ENCODE results near the gene CHPT1. TPM values are rescaled to one million over a fixed set of nuclear protein-coding genes. Genes with fewer than 3 reads are reported as not detected.

Gene CHPT1
- polyA plus RNA-seq, 1 of the 3 experiments (the other 2 are of a cell fraction): 12.0 TPM

DNA sequence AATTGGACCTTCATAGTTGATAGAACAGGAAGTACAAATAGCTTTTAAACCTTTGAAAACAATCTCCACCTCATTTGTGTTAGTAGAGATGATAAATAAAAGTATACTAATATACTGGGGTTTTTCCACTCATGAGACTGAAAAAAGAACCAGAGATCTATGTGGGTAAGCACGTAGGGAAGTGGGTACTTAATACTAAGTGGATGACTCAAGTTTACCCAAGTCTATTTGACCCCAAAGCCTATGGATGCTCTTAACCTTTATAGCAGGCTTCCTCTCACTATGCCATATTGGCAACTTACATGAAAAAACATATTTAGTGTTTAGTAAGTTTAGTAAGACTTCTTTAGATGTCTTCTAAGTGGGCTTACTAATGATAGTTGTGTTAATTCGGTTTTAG is 49.2 kb upstream of the CHPT1 start:
- Histone ChIP-seq H3K79me2 (ENCODE audit: insufficient read depth) (no peaks in the 10 kb centered on the region), H3K9ac (no peak overlapping the region), H3F3A (replicated peaks; ENCODE audit: insufficient read depth) (no peaks in the 10 kb centered on the region), H3K4me1 (ENCODE audit: control insufficient read depth in 1 of 2, insufficient read depth in 2 of 2, low read depth in 1 of 2, low read length in 1 of 2) (no peaks in the 10 kb centered on the region), H3K36me3 (replicated peaks in 1 of 2; ENCODE audit: control insufficient read depth in 1 of 2, insufficient read depth in 2 of 2, low read length in 1 of 2) (no peaks in the 10 kb centered on the region), H3K4me3 (ENCODE audit: low read depth in 2 of 2, low read length in 1 of 2) (no peak overlapping the region), H3K9me3 (no peaks in the 10 kb centered on the region), H3K4me2 (no peak overlapping the region), H3K27ac (ENCODE audit: low read depth in 2 of 2, low read length in 1 of 2) (no peak overlapping the region), H4K20me1 (ENCODE audit: insufficient read depth) (no peaks in the 10 kb centered on the region), H3K27me3 (ENCODE audit: insufficient read depth) (peaks cover 5% of the 10 kb centered on the region; the same call in 1 of the 2 replicates), H3K9me2 (no peaks in the 10 kb centered on the region), H2AFZ (ENCODE audit: low read depth) (no peak overlapping the region)
- CTCF ChIA-PET: no interaction called here
- 0% methylated on average over 2 of the region's 2 CpGs for WGBS (ENCODE audit: low lambda C conversion rate)
- DNase-seq: no peak
- no peak for TF ChIP-seq GABPA (IDR thresholded peaks at IDR 0.05; ENCODE audit: low read depth)
- POLR2A ChIA-PET: no interaction called here

DNA sequence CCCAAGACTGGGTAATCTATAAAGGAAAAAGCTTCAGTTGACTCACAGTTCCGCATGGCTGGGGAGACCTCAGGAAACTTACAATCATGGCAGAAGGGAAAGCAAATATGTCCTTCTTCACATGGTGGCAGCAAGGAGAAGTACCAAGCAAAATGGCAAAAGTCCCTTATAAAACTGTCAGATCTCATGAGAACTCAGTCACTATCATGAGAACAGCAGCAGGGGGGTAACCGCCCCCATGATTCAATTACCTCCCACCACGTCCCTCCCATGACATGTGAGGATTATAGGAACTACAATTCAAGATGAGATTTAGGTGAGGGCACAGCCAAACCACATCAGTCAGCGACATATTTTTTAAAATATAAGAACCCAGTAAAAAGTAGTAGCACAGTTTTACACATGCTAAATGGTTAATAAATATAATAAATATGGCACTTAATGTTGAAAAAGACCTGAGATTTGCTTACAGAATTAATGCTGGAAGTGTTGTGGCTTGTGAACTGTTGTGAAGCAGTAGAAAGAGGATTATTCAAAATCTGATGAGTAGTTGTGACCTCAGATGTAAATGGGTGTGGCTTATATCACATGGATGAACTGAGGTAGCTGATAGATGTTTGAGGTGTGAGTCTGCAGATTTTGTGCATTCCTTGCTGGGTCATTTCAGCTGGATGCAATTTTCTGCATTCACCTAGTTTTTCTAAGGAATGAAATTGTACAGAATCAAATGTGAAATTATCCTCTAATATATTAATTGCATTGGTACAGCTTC is 46.9 kb upstream of the CHPT1 start:
- TF ChIP-seq, protein P1, sequence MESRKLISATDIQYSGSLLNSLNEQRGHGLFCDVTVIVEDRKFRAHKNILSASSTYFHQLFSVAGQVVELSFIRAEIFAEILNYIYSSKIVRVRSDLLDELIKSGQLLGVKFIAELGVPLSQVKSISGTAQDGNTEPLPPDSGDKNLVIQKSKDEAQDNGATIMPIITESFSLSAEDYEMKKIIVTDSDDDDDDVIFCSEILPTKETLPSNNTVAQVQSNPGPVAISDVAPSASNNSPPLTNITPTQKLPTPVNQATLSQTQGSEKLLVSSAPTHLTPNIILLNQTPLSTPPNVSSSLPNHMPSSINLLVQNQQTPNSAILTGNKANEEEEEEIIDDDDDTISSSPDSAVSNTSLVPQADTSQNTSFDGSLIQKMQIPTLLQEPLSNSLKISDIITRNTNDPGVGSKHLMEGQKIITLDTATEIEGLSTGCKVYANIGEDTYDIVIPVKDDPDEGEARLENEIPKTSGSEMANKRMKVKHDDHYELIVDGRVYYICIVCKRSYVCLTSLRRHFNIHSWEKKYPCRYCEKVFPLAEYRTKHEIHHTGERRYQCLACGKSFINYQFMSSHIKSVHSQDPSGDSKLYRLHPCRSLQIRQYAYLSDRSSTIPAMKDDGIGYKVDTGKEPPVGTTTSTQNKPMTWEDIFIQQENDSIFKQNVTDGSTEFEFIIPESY (IDR thresholded peaks at IDR 0.05; ENCODE audit: borderline replicate concordance, low read depth): no peak
- POLR2A ChIA-PET: no interaction called here
- Histone ChIP-seq H3K27ac (ENCODE audit: low read depth in 2 of 2, low read length in 1 of 2) (no peak overlapping the region), H3F3A (replicated peaks; ENCODE audit: insufficient read depth) (no peaks in the 10 kb centered on the region), H3K9me3 (no peaks in the 10 kb centered on the region), H3K36me3 (replicated peaks in 1 of 2; ENCODE audit: control insufficient read depth in 1 of 2, insufficient read depth in 2 of 2, low read length in 1 of 2) (no peaks in the 10 kb centered on the region), H3K9me2 (no peaks in the 10 kb centered on the region), H3K4me3 (ENCODE audit: low read depth in 2 of 2, low read length in 1 of 2) (no peak overlapping the region), H2AFZ (ENCODE audit: low read depth) (no peak overlapping the region), H3K27me3 (ENCODE audit: insufficient read depth) (peaks cover 12% of the 10 kb centered on the region; the same call in 1 of the 2 replicates), H4K20me1 (ENCODE audit: insufficient read depth) (no peaks in the 10 kb centered on the region), H3K4me1 (ENCODE audit: control insufficient read depth in 1 of 2, insufficient read depth in 2 of 2, low read depth in 1 of 2, low read length in 1 of 2) (no peaks in the 10 kb centered on the region), H3K9ac (no peak overlapping the region), H3K4me2 (no peak overlapping the region), H3K79me2 (ENCODE audit: insufficient read depth) (no peaks in the 10 kb centered on the region)
- WGBS (ENCODE audit: low lambda C conversion rate): 20% methylated on average over 4 of the region's 4 CpGs
- CTCF ChIA-PET: no interaction called here
- DNase-seq: no peak

DNA sequence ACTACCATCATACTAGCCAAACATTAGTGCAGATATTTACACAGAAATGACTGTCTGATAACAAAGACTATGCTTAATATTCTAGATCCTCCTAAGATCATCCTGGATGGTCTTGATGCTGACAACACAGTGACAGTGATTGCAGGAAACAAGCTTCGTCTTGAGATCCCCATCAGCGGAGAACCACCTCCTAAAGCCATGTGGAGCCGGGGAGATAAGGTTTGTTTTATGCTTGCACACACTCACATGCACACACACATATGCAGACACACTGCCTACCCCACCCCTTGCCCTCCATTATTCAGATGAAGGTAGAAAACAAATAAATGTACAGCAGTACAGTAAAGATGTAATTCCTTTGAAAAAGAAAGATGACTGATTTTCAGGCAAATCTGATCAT is 44.4 kb upstream of the CHPT1 start:
- Histone ChIP-seq H2AFZ (ENCODE audit: low read depth) (no peak overlapping the region), H3K4me3 (ENCODE audit: low read depth in 2 of 2, low read length in 1 of 2) (no peak overlapping the region), H3K79me2 (ENCODE audit: insufficient read depth) (no peaks in the 10 kb centered on the region), H3K27ac (ENCODE audit: low read depth in 2 of 2, low read length in 1 of 2) (no peak overlapping the region), H3K36me3 (replicated peaks in 1 of 2; ENCODE audit: control insufficient read depth in 1 of 2, insufficient read depth in 2 of 2, low read length in 1 of 2) (no peaks in the 10 kb centered on the region), H4K20me1 (ENCODE audit: insufficient read depth) (no peaks in the 10 kb centered on the region), H3K27me3 (ENCODE audit: insufficient read depth) (peaks cover 12% of the 10 kb centered on the region; the same call in 1 of the 2 replicates), H3K9ac (no peak overlapping the region), H3K9me2 (no peaks in the 10 kb centered on the region), H3K4me2 (no peak overlapping the region), H3K9me3 (no peaks in the 10 kb centered on the region), H3F3A (replicated peaks; ENCODE audit: insufficient read depth) (no peaks in the 10 kb centered on the region), H3K4me1 (ENCODE audit: control insufficient read depth in 1 of 2, insufficient read depth in 2 of 2, low read depth in 1 of 2, low read length in 1 of 2) (no peaks in the 10 kb centered on the region)
- TF ChIP-seq TAF1 (IDR thresholded peaks at IDR 0.05; ENCODE audit: borderline replicate concordance, low read depth, low read length) (no peak), SMC3 (IDR thresholded peaks at IDR 0.05; ENCODE audit: low read depth, low read length) (no peak), RAD21 (IDR thresholded peaks at IDR 0.05; ENCODE audit: low read length) (no peak), CHD2 (IDR thresholded peaks at IDR 0.05; ENCODE audit: low read length, partially characterized antibody) (no peak)
- TF ChIP-seq, protein P2, sequence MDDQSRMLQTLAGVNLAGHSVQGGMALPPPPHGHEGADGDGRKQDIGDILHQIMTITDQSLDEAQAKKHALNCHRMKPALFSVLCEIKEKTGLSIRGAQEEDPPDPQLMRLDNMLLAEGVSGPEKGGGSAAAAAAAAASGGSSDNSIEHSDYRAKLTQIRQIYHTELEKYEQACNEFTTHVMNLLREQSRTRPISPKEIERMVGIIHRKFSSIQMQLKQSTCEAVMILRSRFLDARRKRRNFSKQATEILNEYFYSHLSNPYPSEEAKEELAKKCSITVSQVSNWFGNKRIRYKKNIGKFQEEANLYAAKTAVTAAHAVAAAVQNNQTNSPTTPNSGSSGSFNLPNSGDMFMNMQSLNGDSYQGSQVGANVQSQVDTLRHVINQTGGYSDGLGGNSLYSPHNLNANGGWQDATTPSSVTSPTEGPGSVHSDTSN (IDR thresholded peaks at IDR 0.05): no peak
- TF ChIP-seq, protein P3, sequence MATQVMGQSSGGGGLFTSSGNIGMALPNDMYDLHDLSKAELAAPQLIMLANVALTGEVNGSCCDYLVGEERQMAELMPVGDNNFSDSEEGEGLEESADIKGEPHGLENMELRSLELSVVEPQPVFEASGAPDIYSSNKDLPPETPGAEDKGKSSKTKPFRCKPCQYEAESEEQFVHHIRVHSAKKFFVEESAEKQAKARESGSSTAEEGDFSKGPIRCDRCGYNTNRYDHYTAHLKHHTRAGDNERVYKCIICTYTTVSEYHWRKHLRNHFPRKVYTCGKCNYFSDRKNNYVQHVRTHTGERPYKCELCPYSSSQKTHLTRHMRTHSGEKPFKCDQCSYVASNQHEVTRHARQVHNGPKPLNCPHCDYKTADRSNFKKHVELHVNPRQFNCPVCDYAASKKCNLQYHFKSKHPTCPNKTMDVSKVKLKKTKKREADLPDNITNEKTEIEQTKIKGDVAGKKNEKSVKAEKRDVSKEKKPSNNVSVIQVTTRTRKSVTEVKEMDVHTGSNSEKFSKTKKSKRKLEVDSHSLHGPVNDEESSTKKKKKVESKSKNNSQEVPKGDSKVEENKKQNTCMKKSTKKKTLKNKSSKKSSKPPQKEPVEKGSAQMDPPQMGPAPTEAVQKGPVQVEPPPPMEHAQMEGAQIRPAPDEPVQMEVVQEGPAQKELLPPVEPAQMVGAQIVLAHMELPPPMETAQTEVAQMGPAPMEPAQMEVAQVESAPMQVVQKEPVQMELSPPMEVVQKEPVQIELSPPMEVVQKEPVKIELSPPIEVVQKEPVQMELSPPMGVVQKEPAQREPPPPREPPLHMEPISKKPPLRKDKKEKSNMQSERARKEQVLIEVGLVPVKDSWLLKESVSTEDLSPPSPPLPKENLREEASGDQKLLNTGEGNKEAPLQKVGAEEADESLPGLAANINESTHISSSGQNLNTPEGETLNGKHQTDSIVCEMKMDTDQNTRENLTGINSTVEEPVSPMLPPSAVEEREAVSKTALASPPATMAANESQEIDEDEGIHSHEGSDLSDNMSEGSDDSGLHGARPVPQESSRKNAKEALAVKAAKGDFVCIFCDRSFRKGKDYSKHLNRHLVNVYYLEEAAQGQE (IDR thresholded peaks at IDR 0.05; ENCODE audit: low read depth, low read length): no peak
- CTCF ChIA-PET: no interaction called here
- POLR2A ChIA-PET: no interaction called here
- no peak for DNase-seq
- WGBS (ENCODE audit: low lambda C conversion rate): 0% methylated on average over 3 of the region's 3 CpGs

All from SK-N-SH (cell line).